Ishikawa (cell line): ENCODE data around the gene INO80C.

ENCODE experiments used
- CEBPB ChIP-seq: IDR thresholded peaks from 2 replicates; pipeline ENCODE4 v1.6.1; 2012
- CREB1 ChIP-seq: IDR thresholded peaks from 2 replicates; pipeline ENCODE4 v1.6.1; 2012; ENCODE audit warnings: low read depth
- EP300 ChIP-seq: IDR thresholded peaks from 2 replicates; pipeline ENCODE4 v1.6.1; 2012; ENCODE audit warnings: borderline replicate concordance

DNA sequence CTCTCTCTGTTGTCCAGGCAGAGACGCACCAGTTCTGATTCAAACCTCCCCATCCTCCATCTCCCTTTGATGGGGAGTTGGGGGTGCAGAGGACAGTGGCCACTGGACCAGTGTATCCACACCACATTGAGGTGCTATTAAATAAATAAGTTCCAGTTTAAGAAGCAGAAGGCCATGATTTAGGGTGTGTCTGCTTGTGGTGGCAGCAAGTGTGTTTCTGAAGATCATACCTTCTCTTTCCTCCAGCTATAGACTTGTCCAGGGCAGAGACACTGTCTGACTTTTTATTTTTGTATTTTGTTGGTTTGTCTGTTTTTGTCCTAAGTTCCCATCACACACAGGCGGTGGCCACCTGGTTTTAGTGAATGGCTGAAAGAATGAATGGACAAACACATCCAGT, 16.5 kb upstream of the INO80C start:
- TF ChIP-seq CREB1 (no peak), EP300 (no peak), CEBPB (no peak)
